Measurements from ENCODE around the gene JPH3. TPM values are rescaled to one million over a fixed set of nuclear protein-coding genes. Genes with fewer than 3 reads are reported as not detected.
"Not testable (repeated sequence)": the region's sequence is repeated elsewhere in the genome, so short reads cannot be mapped to it uniquely, and the experiment has no call there.

JPH3 gene
- total RNA-seq, 2 donors from 2014 or later, result 0.18 to 0.39 TPM

- peak in 1 of 2 donors; percentile 58 for DNase-seq
- ATAC-seq, result peak; percentile 90
- intact Hi-C loops (cut with DNase I, micrococcal nuclease), result no loop called here
These were observed 31.1 kb upstream of the JPH3 start for GRCh38 chr16:87570938-87571867.

GRCh38 chr16:87571868-87572244, 30.5 kb upstream of the JPH3 start:
- ATAC-seq (no peak), DNase-seq (no peak)
- intact Hi-C loops (cut with DNase I, micrococcal nuclease), result no loop called here

DNA sequence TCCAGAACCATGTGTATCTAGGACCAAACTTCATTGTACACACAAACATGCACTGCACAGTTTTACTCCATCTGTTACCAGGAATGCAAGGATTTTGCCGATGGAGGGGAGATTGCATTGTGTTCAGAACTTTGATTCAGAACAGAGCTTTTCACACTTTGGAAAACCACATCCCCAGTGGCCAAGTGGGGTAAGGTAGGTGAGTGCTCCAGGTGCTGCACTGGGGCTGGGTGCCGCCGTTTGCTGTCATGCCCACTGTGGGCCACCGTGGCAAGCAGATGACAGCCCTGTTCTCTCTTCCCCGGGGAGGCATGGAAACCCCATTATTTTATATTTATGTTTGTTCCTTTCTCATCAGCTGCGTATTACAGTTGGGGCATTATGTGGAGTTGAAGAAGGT, 29.3 kb upstream of the JPH3 start:
- intact Hi-C loops (cut with DNase I, micrococcal nuclease), result no loop called here
- no peak for DNase-seq
- no peak for ATAC-seq

DNA sequence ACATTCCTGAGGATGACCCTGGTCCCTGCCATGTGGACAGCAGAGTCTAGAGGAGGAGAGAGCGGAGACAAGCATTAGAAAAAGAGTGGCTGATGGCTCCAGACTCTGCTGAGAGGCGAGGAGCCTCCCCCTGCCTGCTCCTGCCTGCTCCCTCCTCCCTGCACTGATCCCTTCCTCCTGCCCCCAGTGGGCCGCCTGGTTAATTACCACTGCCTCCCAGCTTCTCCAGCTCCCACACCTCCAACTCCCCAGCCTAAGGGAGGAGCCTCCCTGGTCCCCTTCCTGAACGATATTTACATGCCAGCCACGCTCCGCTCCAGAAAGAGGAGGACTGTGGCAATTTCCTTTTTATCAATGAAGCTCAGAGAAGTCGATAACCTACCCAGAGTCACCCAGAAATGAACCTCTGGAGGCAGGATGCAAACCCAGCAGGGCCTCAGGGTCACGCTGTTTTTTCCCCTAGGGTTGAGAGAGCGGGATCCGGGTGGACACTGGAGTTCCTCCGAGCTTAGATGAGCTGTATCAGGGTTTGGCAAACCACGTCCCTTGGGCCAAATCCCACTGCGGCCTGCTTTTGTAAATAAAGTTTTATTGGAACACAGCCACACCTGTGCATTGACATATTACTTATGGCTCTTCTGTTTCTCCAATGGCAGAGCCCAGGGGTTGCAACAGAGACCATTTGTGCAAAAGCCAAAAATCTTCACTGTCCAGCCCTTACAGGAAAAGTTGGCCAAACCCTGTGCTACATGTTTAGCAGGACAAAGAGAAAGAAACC, 27.1 kb upstream of the JPH3 start:
- intact Hi-C loops (cut with DNase I, micrococcal nuclease), result no loop called here
- ATAC-seq (no peak), DNase-seq (no peak)

GRCh38 chr16:87576171-87576570, 26.1 kb upstream of the JPH3 start:
- ATAC-seq (no peak), DNase-seq (no peak)
- intact Hi-C loops (cut with DNase I, micrococcal nuclease), result no loop called here

- ATAC-seq; intact Hi-C loops (cut with DNase I, micrococcal nuclease); DNase-seq: not testable (repeated sequence)
These were observed 24.0 kb upstream of the JPH3 start for GRCh38 chr16:87578142-87578930.

GRCh38 chr16:87579691-87580090, 22.6 kb upstream of the JPH3 start:
- intact Hi-C loops (cut with DNase I, micrococcal nuclease), result loop anchor here in 1 of 2 donors (10.0 kb wide), 1 partner anchor 185 kb away; the partner anchor contains the start of gene KLHDC4
- ATAC-seq, result no peak

GRCh38 chr16:87580855-87581261, 21.4 kb upstream of the JPH3 start:
- DNase-seq (no peak), ATAC-seq (no peak)
- intact Hi-C loops (cut with DNase I, micrococcal nuclease), result loop anchor here in 1 of 2 donors (10.0 kb wide), 1 partner anchor 184 kb away; the partner anchor contains the start of gene KLHDC4

More at GRCh38 chr16:87579691-87580090, 22.6 kb upstream of the JPH3 start:
- DNase-seq, result no peak

DNA sequence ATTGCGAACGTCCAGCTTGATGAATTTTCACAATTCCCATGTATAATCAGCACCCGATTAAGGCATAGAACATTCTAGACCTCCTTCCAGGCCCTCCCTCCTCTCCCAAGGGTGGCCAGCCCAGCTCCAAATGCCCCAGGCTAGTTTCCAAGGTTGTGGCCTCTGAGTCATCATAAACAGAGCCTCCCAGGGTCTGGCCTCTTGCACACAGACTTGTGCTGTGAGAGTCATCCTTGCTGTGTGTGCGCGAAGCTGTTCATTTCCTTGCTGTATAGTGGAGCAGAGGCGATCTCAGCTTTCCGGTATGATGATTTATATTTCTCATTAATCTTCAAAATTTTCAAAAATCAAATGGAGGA, 20.5 kb upstream of the JPH3 start:
- intact Hi-C loops (cut with DNase I, micrococcal nuclease), result loop anchor here in 1 of 2 donors (10.0 kb wide), 1 partner anchor 183 kb away; the partner anchor contains the start of gene KLHDC4
- DNase-seq (peak; percentile 32 to 63), ATAC-seq (peak; percentile 34)

DNA sequence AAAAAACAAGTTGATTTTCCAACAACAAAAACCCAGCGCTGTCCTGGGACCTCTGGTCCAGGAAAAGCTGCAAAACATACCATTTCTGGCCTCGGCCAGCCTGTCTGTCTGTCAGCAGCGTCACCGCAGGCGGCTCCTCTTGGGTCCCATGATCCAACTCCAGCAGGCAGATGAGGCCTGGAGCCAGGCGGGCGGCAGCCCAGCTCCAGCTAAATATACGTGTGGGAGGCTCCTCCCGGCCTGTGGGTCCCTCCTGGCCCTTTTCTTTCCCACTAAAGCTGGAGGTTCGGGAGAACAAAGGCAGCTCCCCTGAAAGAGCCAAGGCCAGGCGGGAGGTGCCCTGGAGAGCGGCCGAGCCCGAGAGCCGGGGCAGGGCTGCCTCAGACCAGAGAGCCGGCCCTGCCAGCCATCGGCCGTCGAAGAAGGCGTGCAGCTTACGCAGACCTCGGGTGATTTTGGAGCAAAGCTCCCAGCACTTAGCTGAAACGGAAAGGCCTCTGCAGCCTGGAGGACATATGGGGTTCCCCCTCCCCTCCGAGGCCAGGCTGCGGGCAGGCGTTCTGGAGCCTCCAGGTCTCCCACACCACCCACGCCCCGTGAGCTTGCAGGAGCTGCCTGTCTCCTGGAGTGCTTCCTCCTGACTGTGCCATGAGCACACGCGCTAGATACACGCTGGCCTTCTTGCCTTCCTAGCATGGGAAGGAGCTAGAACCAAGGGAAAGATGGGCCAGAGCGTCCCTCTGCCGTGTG, 19.9 kb upstream of the JPH3 start:
- peak; percentile 31 to 49 for DNase-seq
- intact Hi-C loops (cut with DNase I, micrococcal nuclease), result loop anchor here in 1 of 2 donors (10.0 kb wide), 1 partner anchor 182 kb away; the partner anchor contains the start of gene KLHDC4

GRCh38 chr16:87582966-87583325, 19.4 kb upstream of the JPH3 start:
- intact Hi-C loops (cut with DNase I, micrococcal nuclease), result loop anchor here in 1 of 2 donors (10.0 kb wide), 1 partner anchor 182 kb away; the partner anchor contains the start of gene KLHDC4
- no peak for ATAC-seq
- no peak for DNase-seq

More for the DNA sequence above, 19.9 kb upstream of the JPH3 start:
- ATAC-seq, result no peak

- DNase-seq (no peak), ATAC-seq (no peak)
- intact Hi-C loops (cut with DNase I, micrococcal nuclease), result loop anchor here in 1 of 2 donors (10.0 kb wide), 1 partner anchor 181 kb away; the partner anchor contains the start of gene KLHDC4
These were observed 18.7 kb upstream of the JPH3 start for GRCh38 chr16:87583453-87584131.

- DNase-seq (no peak), ATAC-seq (no peak)
- intact Hi-C loops (cut with DNase I, micrococcal nuclease), result loop anchor here in 1 of 2 donors (10.0 kb wide), 1 partner anchor 181 kb away; the partner anchor contains the start of gene KLHDC4
These were observed 18.0 kb upstream of the JPH3 start for GRCh38 chr16:87584271-87584670.

GRCh38 chr16:87584975-87585374, 17.3 kb upstream of the JPH3 start:
- no peak for DNase-seq
- ATAC-seq, result no peak
- intact Hi-C loops (cut with DNase I, micrococcal nuclease), result loop anchor here in 1 of 2 donors (10.0 kb wide), 1 partner anchor 180 kb away; the partner anchor contains the start of gene KLHDC4

GRCh38 chr16:87585442-87586200, 16.7 kb upstream of the JPH3 start:
- DNase-seq (no peak), ATAC-seq (no peak)
- intact Hi-C loops (cut with DNase I, micrococcal nuclease), result loop anchor here in 1 of 2 donors (10.0 kb wide), 1 partner anchor 179 kb away; the partner anchor contains the start of gene KLHDC4

DNA sequence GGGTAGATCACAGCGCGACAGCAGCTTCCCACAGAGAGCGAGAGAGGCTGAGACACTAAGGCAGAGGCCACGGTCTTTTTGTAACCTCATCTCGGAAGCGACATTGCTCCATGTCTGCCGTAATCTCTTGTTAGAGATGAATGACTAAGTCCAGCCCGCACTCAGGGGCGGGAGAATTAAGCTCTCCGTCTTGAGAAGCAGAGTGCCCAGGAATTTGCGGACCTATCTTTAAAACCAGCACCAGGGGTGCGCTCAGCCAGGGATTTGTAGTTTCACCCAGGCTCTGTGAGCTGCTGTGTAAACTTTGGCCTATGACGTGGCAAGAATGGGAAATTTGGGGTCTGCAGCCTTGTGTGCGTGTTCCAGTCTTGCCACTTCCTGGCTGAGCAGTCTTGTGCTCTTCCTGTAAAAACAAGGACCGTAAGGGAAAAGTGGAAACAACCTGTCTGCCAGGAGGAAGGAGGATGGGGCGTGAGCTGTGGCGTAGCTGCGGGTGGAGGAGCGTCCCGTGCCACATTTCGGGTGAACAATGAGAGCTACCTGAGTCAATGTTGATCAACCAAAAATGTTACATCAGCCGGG, 16.0 kb upstream of the JPH3 start:
- intact Hi-C loops (cut with DNase I, micrococcal nuclease), result loop anchor here in 1 of 2 donors (10.0 kb wide), 1 partner anchor 179 kb away; the partner anchor contains the start of gene KLHDC4
- no peak for ATAC-seq

More for the DNA sequence above, 16.0 kb upstream of the JPH3 start:
- DNase-seq, result no peak

Data from left colon (tissue), 2 donors.